Tongue (tissue), 2 donors: ENCODE results near the gene MAP7D1. TPM values are rescaled to one million over a fixed set of nuclear protein-coding genes. Genes with fewer than 3 reads are reported as not detected.
"Not testable (repeated sequence)": the region's sequence is repeated elsewhere in the genome, so short reads cannot be mapped to it uniquely, and the experiment has no call there.

Experiments used
- DNase-seq: peaks from one replicate; pipeline ENCODE4 v3.0.0-alpha.2; 2015
- total RNA-seq: library from RNA; depleted of rRNA; stranded (reverse); fragments of >200 nt; gene quantifications from one replicate; pipeline ENCODE4 v1.2.3, GENCODE V29; 2014

MAP7D1 gene
- total RNA-seq, 1 donor from 2014 or later = 134 TPM

- DNase-seq = peak; percentile 94
These were observed 47.8 kb downstream of the MAP7D1 start for GRCh38 chr1:36203554-36204346.

GRCh38 chr1:36204347-36204909 is 48.5 kb downstream of the MAP7D1 start:
- DNase-seq = peak; percentile 84

GRCh38 chr1:36206323-36206858 is 50.4 kb downstream of the MAP7D1 start:
- DNase-seq = no peak

GRCh38 chr1:36207339-36207738 is 51.4 kb downstream of the MAP7D1 start:
- DNase-seq = peak; percentile 68

- no peak for DNase-seq
These were observed 53.2 kb downstream of the MAP7D1 start for GRCh38 chr1:36208978-36209703.

GRCh38 chr1:36211307-36211706 is 55.3 kb downstream of the MAP7D1 start:
- DNase-seq = no peak

- peak; percentile 23 for DNase-seq
These were observed 55.9 kb downstream of the MAP7D1 start for GRCh38 chr1:36211841-36212240.

GRCh38 chr1:36212782-36213181 is 56.8 kb downstream of the MAP7D1 start:
- no peak for DNase-seq

- DNase-seq = peak; percentile 25
These were observed 61.7 kb downstream of the MAP7D1 start for GRCh38 chr1:36217670-36218069.

- DNase-seq = not testable (repeated sequence)
These were observed 65.9 kb downstream of the MAP7D1 start for GRCh38 chr1:36221901-36222300.

GRCh38 chr1:36222481-36223380 is 66.8 kb downstream of the MAP7D1 start:
- no peak for DNase-seq

- peak; percentile 75 for DNase-seq
These were observed 67.5 kb downstream of the MAP7D1 start for GRCh38 chr1:36223381-36223995.

GRCh38 chr1:36223996-36224536 is 68.1 kb downstream of the MAP7D1 start, which contains the start of gene THRAP3:
TSS of gene THRAP3 (plus strand) at chr1:36224443. CDS start at chr1:36282564, 58,121 bp downstream.
- peak; percentile 100 for DNase-seq

- peak; percentile 79 for DNase-seq
These were observed 68.8 kb downstream of the MAP7D1 start for GRCh38 chr1:36224537-36225282.

GRCh38 chr1:36225283-36225899 is 69.4 kb downstream of the MAP7D1 start:
- no peak for DNase-seq

GRCh38 chr1:36230279-36230678 is 74.3 kb downstream of the MAP7D1 start:
- DNase-seq = not testable (repeated sequence)
